GM19023 (cell line): ENCODE measurements around the gene CAMK2D.
A peak's percentile ranks its signal among the peaks of the same experiment; 100 is the strongest.

ENCODE experiments used
- ATAC-seq: cut with Tn5 transposase; IDR thresholded peaks from one replicate; pipeline ENCODE4 v1.9.1; 2021; ENCODE audit warnings: mild to moderate bottlenecking, moderate library complexity; ENCODE audit not compliant: unreplicated experiment

Gene CAMK2D

DNA sequence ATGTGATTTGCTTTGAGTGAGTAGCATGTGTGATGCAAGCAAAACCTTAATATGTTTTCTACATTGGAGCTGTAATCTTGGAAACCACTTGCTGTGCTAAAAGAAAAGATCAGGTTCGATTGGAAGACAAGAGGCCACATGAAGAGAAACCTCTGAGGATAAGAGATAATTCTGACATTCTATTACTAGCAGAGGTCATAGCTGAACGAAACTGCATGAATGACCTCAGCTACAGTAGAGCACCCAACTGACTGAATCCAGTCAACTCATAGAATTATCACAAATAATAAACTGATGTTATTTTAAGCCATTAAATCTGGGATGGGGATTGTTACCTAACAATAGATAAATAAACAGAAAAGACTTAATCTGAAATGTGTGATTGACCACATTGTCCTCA is 147.1 kb downstream of the CAMK2D start:
- no peak for ATAC-seq

DNA sequence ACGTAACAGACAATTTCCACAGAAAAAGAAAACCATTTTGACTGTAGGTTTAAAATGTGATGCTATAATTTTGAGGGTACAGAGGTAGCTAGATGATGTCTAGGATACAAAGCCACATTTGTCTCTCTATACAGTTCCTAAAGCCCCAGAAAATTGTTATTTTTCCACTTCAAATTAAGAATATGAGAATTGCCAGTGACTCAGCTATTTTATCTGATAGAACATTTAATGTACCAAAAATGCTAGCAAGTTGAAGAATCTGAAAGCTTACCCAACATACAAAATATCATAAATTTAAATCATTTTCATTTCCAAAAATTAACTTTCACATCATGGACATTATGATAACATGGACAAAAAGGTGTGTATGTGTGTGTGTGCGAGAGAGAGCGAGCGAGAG is 148.0 kb downstream of the CAMK2D start:
- ATAC-seq = no peak

DNA sequence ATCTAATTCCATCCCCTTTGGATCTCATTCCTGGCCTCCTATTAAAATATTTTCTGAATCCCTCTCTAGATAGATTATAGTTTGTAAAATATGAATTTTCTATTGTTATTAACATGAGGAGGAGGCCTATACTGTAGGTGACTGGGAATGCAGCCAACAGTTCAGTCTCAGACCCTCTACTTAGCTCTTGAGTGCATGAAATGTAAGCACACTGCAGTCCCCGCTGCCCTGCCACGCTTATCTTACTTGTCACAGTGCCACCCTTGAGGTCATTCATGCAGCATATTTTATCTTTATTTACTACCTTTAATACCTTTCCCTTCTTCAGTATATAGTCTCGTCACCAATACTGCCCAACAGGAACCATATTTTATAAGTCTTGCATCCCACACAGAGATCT is 151.0 kb downstream of the CAMK2D start:
- ATAC-seq = no peak

DNA sequence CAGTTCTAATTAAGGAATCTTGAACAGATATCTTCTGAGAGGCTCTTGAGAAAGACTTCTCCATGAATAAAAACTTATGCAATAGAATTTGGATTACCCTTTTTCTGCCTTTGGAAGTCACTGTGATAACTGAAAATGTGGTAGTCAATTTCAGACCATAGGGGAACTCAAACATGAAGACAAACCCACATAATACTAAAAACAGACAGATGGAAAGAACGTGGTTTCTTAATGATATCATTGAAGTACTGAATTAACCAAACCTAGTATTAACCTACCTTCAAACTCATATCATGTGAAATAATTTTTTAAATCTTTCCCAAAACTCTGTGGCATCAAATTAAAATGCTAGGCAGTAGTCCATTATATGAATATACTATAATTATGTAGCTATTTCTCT is 153.5 kb downstream of the CAMK2D start:
- ATAC-seq = no peak

DNA sequence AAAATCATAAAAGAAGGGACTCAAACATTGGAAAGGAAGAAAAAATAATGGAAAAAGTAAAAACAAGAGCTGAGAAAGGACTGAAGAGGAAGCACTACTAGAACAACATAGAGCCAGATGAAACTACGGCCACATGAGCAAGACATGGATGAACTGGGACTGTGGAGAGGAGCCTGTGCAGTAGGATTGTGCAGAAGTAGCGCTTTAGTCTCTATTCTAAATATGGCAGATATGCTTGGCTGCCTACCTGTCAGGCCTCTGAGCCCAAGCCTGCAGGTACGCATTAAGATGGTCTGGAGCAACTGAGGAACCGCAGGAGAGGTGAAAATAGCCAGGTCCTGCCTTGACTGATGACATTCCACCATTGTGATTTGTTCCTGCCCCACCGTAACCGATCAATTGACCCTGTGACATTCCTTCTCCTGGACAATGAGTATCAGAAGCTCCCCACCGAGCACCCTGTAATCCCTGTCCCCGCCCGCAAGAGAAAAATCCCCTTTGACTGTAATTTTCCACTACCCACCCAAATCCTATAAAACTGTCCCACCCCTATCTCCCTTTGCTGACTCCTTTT is 154.3 kb downstream of the CAMK2D start:
- ATAC-seq = no peak

DNA sequence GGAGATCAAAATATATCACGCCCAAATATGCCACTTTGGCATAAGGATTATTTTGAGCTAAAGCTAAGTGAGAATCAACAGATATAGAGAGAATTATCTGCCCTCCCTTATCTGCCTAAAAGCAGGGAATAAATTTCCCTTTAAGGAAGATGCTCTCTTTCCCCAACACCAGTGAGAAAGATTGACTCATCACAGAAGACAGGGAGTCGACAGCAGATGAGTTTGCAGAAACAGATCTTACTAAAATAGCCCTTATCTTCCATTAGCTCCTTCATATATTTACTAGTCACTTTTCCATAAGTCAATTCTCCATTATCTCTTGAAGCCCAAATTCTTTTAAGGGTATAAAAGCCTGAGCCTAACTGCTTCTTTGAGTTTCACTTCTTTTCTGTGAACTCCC is 156.6 kb downstream of the CAMK2D start:
- no peak for ATAC-seq

DNA sequence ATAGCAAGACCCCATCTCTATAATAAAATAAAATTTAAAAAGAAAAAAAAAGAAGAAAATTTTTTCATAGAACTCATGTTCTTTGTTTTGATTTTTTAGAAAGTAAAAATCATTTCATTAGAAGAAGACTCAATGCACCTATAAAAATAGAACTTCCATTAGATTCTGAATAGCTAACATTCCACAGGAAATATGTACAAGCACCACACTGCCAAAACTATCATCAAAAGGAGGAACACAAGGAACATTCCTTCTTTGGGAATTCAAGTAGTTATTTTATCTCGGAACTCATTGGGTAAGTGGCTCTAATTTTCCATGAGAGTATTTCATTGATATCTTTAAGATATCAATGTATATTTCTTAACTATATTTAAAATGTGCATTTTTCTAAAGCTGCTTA is 157.6 kb downstream of the CAMK2D start:
- no peak for ATAC-seq

DNA sequence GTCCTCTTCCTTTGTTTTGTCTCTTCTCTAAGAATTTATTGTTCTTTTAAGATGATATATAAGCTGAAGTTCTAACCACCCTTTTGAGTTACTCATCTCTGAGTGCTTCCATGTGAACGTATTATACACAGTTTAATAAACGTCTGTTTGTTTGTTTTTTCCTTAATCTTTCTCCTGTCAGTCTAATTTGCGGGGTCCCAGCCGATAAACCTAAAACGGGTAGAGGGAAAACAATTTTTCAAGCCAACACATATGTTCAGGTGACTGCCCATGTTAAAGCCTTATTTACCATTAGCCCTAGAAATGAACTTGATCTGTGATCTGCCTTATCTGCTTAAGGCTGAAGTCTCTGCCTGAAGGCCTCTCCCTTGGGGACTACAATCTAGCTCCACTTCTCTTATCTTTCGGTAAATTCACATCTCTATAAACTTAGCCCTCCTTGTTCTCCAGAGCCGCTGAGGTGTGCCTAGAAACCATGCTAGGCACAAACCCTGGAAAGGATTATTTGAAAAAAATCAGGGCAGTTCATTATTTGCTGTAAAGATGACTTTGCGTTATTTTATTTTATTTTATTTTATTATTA is 158.8 kb downstream of the CAMK2D start:
- no peak for ATAC-seq

DNA sequence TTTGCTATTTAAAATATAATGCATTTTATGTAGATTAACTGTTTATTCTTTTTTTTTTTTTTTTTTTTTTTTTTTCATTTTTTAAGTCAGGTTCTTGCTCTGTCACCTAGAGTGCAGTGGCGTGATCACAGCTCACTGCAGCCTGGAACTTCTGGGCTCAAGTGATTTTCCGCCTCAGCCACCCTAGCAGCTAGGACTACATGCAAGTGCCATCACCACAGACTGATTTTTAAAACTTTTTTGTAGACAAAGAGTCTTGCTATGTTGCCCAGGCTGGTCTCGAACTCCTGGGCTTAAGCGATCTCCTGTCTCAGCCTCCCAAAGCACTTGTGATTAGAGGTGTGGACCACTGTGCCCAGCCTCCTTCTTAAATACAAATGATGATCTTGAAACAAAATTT is 159.9 kb downstream of the CAMK2D start:
- no peak for ATAC-seq

DNA sequence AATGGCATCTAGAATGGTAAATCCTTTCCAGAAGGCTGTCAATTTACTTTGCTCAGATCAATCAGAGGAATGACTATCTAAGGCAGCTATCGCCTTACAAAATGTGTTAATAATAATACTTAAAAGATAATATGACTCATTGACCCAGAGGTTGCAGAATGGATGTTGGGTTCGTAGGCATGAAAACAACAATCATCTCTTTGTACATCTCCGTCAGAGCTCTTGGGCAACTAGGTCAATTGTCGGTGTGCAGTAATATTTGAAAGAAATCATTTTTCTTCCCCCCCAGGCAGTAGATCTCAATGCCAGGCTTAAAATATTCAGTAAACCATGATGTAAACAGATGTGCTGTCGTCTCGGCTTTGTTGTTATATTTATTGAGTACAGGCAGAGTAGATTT is 165.1 kb downstream of the CAMK2D start:
- ATAC-seq = no peak

DNA sequence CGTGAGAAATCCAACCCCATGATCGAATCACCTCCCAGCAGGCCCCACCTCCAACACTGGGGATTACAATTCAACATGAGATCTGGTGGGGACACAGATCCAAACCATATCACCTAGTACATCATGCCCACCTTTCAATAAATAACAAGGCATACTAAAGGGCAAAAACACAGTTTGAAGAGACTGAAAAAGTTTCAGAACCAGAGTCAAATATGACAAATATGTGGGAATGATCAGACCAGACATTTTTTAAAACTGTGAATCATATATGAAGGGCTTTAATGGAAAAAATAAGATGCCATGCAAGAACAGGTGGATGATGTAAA is 167.3 kb downstream of the CAMK2D start:
- ATAC-seq = peak; percentile 19

DNA sequence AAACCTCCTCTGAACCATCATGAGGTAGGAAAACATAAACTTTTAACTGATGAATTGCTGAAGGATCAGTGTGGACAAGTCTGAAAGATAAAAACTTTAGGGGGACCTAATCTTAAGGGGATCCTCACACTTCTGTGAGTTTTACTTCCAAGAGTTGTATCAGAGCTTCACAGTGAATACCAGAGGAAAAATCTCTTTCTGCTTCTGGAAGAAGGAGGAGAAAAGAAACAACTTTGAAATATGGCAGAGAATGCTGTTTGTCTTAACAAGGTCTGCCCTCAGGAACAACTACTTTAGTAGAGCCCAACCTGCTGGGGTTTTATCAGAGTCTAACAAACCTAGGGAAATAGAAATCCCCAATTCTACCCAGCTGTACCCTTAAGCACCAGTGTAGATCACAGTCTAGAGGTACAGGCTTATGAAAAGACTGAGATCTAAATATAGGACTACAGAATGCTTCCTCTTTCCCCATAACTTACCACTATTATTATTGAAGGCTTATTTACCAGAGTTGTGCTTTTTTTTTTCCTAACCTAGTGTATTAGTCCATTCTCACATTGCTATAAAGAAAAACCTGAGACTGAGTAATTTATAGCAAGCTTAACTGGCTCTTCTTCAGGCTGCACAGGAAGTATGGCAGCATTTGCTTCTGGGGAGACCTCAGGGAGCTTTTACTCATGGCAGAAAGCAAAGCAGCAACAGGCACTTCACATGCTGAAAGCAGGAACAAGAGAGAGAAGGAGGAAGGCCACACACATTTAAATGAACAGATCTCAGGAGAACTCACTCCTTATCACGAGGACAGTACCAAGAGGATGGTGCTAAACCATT is 167.9 kb downstream of the CAMK2D start:
- ATAC-seq = peak; percentile 68

DNA sequence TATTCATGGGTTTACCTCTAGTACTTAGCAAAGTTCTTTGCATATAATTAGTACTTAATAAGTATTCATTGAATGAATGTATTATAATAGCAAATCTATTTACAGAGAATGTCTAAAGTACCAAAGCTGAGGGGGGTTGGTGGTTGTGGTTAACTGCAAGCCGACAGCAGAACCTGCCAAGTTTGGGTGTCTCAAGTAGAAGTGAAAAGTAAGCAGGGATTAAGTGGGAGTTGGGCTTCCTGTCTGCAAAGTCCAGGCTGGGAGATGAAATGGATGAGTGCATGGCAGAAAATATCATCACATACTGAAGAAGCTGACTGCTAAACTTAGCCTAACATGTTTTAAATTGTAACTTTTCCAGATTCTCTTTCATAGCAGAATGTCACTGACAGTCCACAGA is 169.6 kb downstream of the CAMK2D start:
- no peak for ATAC-seq

DNA sequence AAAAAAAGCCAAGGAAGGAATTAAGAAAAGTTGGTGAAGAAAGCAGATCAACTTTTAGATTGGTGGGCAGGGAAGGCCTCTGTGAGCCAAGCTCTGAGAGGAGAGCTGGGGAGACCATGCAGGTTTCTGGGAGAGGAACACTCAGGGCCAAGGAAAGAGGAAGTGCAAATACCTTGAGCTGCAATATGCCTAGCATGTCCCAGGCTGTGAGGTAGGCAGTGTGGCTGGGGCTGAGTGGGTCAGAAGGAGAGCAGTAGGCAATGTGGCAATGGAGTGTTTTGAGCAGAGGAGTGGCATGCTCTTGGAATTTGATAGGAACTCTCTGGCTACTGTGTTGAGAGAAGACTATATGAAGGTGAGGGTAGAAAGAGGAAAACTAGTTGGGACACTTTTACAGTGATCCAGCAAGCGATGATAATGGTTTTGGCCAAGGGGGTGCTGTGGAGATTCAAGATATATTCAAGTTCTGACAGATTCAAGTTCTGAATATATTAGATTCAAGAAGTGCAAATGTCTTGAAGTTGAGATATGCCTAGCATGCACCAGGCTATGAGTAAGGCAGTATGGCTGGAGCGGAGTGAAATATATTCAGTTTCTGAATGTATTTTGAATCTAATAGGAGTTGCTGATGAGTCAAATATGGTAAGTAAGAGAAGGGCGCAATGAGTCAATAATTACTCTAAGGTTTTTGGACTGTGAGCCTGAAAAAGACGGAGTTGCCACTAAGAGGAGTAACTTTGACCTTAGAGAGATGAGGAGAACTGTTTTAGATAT is 172.5 kb downstream of the CAMK2D start:
- no peak for ATAC-seq

DNA sequence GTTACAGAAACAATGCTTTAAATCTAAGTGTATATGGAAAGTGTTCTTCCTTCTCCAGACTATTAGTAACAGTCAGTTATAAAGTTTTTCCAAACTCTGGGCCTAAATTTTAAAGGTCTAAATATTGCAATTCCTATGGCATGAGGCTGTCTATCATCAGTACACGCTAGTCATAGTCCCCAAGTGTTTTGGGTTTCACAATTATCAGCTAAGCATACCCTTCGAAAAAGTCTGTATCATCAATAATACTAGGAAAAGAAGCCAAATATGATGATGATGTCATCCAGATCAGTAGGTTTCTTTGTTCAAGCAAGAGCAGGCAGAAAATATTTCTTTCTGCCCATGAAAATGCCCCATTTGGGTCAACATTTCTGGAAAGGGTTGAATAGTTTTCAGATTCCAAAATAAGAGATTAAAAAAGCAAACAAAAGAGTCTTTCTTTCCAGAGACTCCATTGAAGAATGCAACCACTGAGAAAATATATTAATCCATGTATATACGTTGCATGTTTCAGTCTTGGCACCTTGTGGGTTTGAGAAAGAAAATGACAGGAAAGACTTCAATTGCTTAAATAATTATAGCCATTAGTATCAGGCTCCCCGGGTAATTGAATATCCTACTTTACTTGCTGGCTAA is 173.8 kb downstream of the CAMK2D start:
- ATAC-seq = no peak

DNA sequence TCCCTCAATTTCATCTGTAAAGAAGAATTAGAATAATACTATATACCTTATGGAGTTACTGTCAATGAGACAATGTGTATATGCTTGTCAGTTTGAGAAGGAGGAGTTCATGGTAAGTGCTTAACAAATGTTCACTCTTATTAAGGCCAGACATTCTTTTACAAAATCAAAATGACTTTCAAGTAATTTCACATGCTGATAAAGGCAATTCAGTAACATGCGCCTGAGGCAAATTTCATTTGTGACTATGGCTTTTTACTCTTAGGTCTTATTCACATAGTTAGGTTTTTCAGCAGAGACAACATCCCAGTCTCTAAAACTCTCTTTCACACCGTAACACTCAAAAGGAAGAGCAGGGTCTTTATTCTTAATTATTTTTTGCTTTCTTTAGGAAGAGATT is 174.4 kb downstream of the CAMK2D start:
- no peak for ATAC-seq

DNA sequence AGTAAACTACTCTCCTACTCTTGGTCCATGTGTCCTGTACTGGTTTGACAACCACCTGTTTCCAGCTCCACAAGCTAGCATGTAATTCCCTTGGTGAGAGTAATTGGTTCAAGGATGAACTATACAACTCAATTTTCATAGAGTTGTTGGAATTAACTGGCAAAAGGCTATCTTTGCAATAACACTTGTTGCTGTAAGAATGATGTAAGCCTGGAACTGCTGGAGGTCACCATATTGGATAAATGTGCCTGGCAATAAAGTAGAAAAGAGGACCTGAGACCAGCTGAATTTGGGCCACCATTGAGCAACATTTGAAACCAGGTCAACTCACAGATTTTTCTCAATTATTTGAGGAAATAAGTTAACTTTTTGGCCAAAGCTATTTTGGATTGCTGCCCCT is 175.5 kb downstream of the CAMK2D start:
- ATAC-seq = no peak

DNA sequence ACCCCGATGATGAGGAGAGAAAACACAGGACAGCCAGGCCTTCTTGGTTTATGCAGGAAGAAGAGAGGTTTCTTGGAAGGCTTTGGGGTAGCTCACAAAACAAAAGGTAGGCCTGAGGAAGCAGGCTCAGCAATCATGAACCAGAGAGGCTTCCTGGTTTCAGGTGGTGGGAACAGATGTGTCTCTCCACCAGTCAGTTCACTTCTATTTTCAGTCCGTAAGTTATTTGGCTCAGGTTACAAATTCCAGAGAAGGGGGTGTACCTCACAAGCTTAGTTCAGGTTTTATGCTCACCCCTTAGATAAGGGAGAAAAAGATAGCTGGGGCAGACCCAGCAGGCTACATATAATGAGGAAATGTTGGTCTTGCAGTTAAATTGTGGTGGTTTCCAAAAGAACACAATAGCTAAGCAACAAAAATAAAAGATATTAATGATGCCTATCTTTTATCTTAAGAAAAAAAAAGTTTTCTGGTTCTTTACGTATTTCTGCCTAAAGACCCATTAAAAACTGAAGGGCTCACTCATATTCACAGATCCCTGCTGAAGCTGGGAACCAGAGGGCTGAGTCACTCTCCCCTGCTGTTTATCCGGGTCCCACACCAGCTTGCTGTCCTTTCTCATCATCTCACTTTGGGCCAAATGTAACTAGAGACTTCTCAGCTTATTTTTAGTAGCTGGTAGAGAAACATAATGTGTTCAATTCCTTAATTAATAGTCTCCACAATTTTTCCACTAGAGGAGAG is 177.0 kb downstream of the CAMK2D start:
- no peak for ATAC-seq

DNA sequence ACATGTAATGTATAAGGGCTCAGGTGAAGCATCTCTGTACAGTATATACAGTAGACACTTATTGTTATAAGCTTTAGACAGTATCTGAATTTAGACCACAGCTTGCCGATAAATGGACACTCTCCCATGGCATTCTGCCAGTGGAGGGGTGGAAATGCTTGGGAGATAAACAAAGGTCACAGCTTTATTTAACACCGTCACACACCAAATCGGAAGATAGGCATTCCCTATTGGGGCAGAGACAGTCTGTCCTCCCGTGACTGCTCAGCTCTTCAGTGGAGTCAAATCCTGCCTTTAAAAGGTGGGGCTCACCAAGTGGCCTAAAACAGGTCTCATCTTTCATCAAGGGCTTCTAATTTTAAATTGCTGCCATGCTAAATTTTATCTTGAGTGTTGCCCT is 178.8 kb downstream of the CAMK2D start:
- no peak for ATAC-seq

DNA sequence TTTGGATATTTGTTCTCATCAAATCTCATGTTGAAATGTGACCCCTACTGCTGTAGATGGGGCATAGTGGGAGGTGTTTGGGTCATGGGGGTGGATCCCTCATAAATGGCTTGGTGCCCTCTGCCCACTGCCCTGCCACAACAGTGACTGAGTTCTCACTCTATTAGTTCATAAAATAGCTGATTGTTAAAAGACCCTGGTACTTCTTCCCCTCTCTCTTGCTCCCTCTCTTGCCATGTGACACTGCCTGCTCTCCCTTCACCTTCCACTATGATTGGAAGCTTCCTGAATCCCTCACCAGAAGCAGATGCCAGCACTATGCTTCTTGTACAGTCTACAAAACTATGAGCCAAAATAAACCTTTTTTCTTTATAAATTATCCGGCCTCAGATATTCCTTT is 182.2 kb downstream of the CAMK2D start:
- no peak for ATAC-seq
